PC-3 (cell line): Measurements from ENCODE around the gene PKN1. TPM values are rescaled to one million over a fixed set of nuclear protein-coding genes. Genes with fewer than 3 reads are reported as not detected.

Experiments
- ATAC-seq: fragments of 200-7000 bp; cut with Tn5 transposase; 2 replicates; pipeline ENCODE4 v1.9.1; 2020; ENCODE audit warnings: mild to moderate bottlenecking, moderate library complexity
- BruUV-seq: library from RNA; stranded (reverse); fragments of 400-500 nt; replicated peaks from 2 replicates; lab custom pipeline; 2021; lab: Mats Ljungman, UMichigan
- CTCF ChIA-PET: fragments of 300-600 bp; sonication (Branson Sonifier 250); formaldehyde crosslinking; loops from one replicate; lab custom pipeline; 2022; ENCODE audit warnings: antibody characterized with exemption; lab: Charles Lee
- POLR2A ChIA-PET: fragments of 300-600 bp; sonication (Branson Sonifier 250); formaldehyde crosslinking; loops from one replicate; lab custom pipeline; 2022; ENCODE audit warnings: antibody characterized with exemption; ENCODE audit not compliant: unreplicated experiment; lab: Charles Lee
- DNase-seq: peaks from one replicate; pipeline ENCODE4 v3.0.0-alpha.2; 2015
- H2AFZ ChIP-seq: fragments of 300-600 bp; sonication (generic); 2 replicates; pipeline ENCODE4 v1.6.0; 2016; ENCODE audit warnings: antibody characterized with exemption, low read length
- H3F3A ChIP-seq: fragments of 300-600 bp; sonication (generic); one replicate; pipeline ENCODE4 v1.6.0; 2017; ENCODE audit warnings: antibody characterized with exemption, low read length, control low read depth, mild to moderate bottlenecking; ENCODE audit not compliant: unreplicated experiment
- H3K27ac ChIP-seq: fragments of 300-600 bp; sonication (generic); 2 replicates; pipeline ENCODE4 v1.5.1; 2016; ENCODE audit warnings: mild to moderate bottlenecking, low read length
- H3K27me3 ChIP-seq: fragments of 300-600 bp; sonication (generic); 2 replicates; pipeline ENCODE4 v1.6.1; 2016; ENCODE audit warnings: low read length, mixed read lengths
- H3K36me3 ChIP-seq: fragments of 300-600 bp; sonication (generic); 2 replicates; pipeline ENCODE4 v1.6.1; 2016; ENCODE audit warnings: low read depth, mixed run types, low read length, mixed read lengths
- H3K4me1 ChIP-seq: fragments of 300-600 bp; sonication (generic); 2 replicates; pipeline ENCODE4 v1.5.1; 2016; ENCODE audit warnings: low read length; ENCODE audit not compliant: insufficient read depth
- H3K4me2 ChIP-seq: fragments of 300-600 bp; sonication (generic); 2 replicates; pipeline ENCODE4 v1.6.0; 2016; ENCODE audit warnings: low read length
- H3K4me3 ChIP-seq: fragments of 300-600 bp; sonication (generic); 2 replicates; pipeline ENCODE4 v1.5.1; 2016; ENCODE audit warnings: mild to moderate bottlenecking, low read length, mixed read lengths
- H3K79me2 ChIP-seq: fragments of 300-600 bp; sonication (generic); 2 replicates; pipeline ENCODE4 v1.6.1; 2017; ENCODE audit warnings: low read length, mixed read lengths
- H3K9ac ChIP-seq: fragments of 300-600 bp; sonication (generic); 2 replicates; pipeline ENCODE4 v1.6.0; 2016; ENCODE audit warnings: mild to moderate bottlenecking, low read length
- H3K9me2 ChIP-seq: fragments of 300-600 bp; sonication (generic); replicated peaks from 2 replicates; pipeline ENCODE4 v1.6.1; 2016; ENCODE audit warnings: mixed run types, low read length, mixed read lengths
- H3K9me3 ChIP-seq: fragments of 300-600 bp; sonication (generic); 2 replicates; pipeline ENCODE4 v1.6.1; 2016; ENCODE audit warnings: low read length, mixed read lengths
- H4K20me1 ChIP-seq: fragments of 300-600 bp; sonication (generic); 2 replicates; pipeline ENCODE4 v1.6.1; 2016; ENCODE audit warnings: low read length, mixed read lengths
- EZH2 ChIP-seq: fragments of 300-600 bp; sonication (generic); IDR thresholded peaks from one replicate; pipeline ENCODE4 v1.6.1; 2017; ENCODE audit warnings: antibody characterized with exemption, mild to moderate bottlenecking, low read length; ENCODE audit not compliant: unreplicated experiment
- EZH2phosphoT487 ChIP-seq: fragments of 300-600 bp; sonication (generic); IDR thresholded peaks from 2 replicates; pipeline ENCODE4 v1.6.1; 2018; ENCODE audit warnings: mild to moderate bottlenecking, antibody characterized with exemption, low read length, borderline replicate concordance
- intact Hi-C: fragments of 100-400 bp; cut with micrococcal nuclease; formaldehyde crosslinking; loops from 2 replicates; pipeline ENCODE4 v1.9.0; 2023
- total RNA-seq: library from RNA; depleted of rRNA; stranded (reverse); fragments of >200 nt; gene quantifications from 2 replicates; pipeline ENCODE4 v1.2.3, GENCODE V29; 2014
- TF ChIP-seq, protein P1 (sequence below): fragments of 300-600 bp; sonication (generic); conservative IDR thresholded peaks from 2 replicates; pipeline ENCODE4 v1.5.1; 2017; ENCODE audit warnings: antibody characterized with exemption, low read depth, mild to moderate bottlenecking, low read length

The PKN1 gene
- total RNA-seq, 1 experiment from 2014 or later, result 186 TPM

DNA sequence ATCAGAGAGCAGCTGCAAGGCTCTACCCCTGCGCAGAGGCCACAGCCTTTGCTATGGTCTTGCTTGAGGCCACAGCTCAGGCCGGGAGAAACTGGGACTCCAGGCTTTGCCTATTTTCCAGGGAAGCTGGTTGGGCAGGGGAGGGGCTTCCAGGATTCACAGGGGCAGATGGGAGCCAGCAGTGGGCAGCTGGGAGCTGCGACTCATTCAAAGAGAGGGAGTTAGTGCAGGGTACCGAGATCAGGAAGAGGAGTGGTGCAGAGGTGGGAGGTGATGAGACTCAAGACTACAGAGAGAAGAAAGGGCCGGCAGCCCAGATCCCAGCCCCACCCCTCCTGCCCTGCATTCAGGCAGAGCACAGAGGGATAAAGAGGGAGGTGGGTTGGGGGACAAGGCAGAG lies 39.8 kb upstream of the PKN1 start:
- Histone ChIP-seq H3K27me3 (no peaks in the 10 kb centered on the region), H2AFZ (no peak overlapping the region), H3K27ac (no peak overlapping the region), H3F3A (no peaks in the 10 kb centered on the region), H3K79me2 (no peaks in the 10 kb centered on the region), H3K36me3 (peaks cover 58% of the 10 kb centered on the region), H3K4me2 (no peak overlapping the region), H3K9me2 (no peaks in the 10 kb centered on the region), H3K9ac (no peak overlapping the region), H3K4me3 (no peak overlapping the region), H3K9me3 (no peaks in the 10 kb centered on the region), H3K4me1 (no peaks in the 10 kb centered on the region), H4K20me1 (no peaks in the 10 kb centered on the region)
- ATAC-seq, result no peak
- TF ChIP-seq, protein P1, sequence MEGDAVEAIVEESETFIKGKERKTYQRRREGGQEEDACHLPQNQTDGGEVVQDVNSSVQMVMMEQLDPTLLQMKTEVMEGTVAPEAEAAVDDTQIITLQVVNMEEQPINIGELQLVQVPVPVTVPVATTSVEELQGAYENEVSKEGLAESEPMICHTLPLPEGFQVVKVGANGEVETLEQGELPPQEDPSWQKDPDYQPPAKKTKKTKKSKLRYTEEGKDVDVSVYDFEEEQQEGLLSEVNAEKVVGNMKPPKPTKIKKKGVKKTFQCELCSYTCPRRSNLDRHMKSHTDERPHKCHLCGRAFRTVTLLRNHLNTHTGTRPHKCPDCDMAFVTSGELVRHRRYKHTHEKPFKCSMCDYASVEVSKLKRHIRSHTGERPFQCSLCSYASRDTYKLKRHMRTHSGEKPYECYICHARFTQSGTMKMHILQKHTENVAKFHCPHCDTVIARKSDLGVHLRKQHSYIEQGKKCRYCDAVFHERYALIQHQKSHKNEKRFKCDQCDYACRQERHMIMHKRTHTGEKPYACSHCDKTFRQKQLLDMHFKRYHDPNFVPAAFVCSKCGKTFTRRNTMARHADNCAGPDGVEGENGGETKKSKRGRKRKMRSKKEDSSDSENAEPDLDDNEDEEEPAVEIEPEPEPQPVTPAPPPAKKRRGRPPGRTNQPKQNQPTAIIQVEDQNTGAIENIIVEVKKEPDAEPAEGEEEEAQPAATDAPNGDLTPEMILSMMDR, result no peak
- no peak for TF ChIP-seq EZH2phosphoT487
- no peak for TF ChIP-seq EZH2
- ChIA-PET POLR2A (no interaction called here), CTCF (no interaction called here)
- no TSS peak for BruUV-seq
- intact Hi-C loops, result no loop called here
- DNase-seq, result no peak

DNA sequence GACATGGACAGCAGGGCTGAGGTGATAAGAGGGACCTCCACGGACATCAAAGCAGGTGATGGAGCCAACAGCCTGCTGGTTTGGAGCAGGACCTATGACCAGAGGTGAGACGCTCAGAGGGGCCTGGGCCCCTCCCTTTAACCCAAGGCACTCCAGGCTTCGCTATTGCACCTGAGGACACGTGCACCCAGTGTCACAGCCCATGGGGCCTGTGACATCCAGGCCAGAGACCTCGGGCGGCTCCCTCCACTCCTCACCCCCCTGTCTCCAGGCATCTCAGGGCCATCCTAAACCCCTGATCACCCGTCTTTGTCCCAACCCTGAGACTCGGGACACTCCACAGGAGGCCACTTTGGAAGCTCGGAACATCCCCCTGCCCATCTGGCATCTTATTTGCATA lies 38.9 kb upstream of the PKN1 start:
- BruUV-seq, result no TSS peak
- POLR2A ChIA-PET, result no interaction called here
- Histone ChIP-seq H3K9me3 (no peaks in the 10 kb centered on the region), H3F3A (no peaks in the 10 kb centered on the region), H3K4me1 (no peaks in the 10 kb centered on the region), H3K4me2 (no peak overlapping the region), H2AFZ (no peak overlapping the region), H3K9ac (no peak overlapping the region), H3K4me3 (no peak overlapping the region), H3K27me3 (no peaks in the 10 kb centered on the region), H3K36me3 (peaks cover 58% of the 10 kb centered on the region), H3K9me2 (no peaks in the 10 kb centered on the region), H4K20me1 (no peaks in the 10 kb centered on the region), H3K27ac (no peak overlapping the region), H3K79me2 (no peaks in the 10 kb centered on the region)
- CTCF ChIA-PET, result no interaction called here
- TF ChIP-seq EZH2 (no peak), EZH2phosphoT487 (no peak)
- TF ChIP-seq, protein P1, result no peak
- DNase-seq, result no peak
- intact Hi-C loops, result no loop called here
- ATAC-seq, result no peak

DNA sequence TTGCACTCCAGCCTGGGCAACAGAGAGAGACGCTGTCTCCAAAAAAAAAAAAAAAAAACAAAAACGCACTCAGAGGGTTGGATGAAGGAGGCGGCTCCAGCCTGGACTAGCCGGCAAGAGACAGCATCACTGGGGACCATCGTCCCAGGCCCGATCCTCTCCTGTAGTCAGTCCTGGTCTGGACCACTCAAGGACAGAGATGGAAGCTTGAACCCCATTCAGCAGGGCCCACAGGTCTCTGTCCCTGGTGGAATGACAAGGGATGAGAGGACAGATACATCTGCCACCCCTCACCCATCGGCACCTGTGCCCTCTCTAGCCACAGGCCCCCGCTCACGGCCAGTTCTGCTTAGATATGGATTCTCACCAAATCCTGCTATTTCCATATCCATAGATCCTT lies 37.8 kb upstream of the PKN1 start:
- Histone ChIP-seq H3K4me1 (no peaks in the 10 kb centered on the region), H3K27ac (no peak overlapping the region), H3K4me2 (no peak overlapping the region), H3K9me2 (no peaks in the 10 kb centered on the region), H3K27me3 (no peaks in the 10 kb centered on the region), H3K4me3 (no peak overlapping the region), H2AFZ (no peak overlapping the region), H3K9ac (no peak overlapping the region), H4K20me1 (no peaks in the 10 kb centered on the region), H3K9me3 (no peaks in the 10 kb centered on the region), H3K36me3 (peaks cover 58% of the 10 kb centered on the region), H3K79me2 (no peaks in the 10 kb centered on the region), H3F3A (no peaks in the 10 kb centered on the region)
- DNase-seq, result no peak
- no peak for ATAC-seq
- TF ChIP-seq EZH2, result no peak
- TF ChIP-seq, protein P1, result no peak
- TF ChIP-seq EZH2phosphoT487, result no peak
- BruUV-seq, result no TSS peak
- ChIA-PET POLR2A (no interaction called here), CTCF (no interaction called here)
- intact Hi-C loops, result no loop called here
